ENCODE data around the gene SS18.

- TF ChIP-seq CTCF (IDR thresholded peaks at IDR 0.05) (no peak), POLR2AphosphoS5 (IDR thresholded peaks at IDR 0.05) (no peak)
These were observed 88.0 kb downstream of the SS18 start for GRCh38 chr18:26002375-26002910.

Data from esophagus muscularis mucosa (tissue), 3 donors.